B cell (primary cell): ENCODE results near the gene TUG1. TPM values are rescaled to one million over a fixed set of nuclear protein-coding genes. Genes with fewer than 3 reads are reported as not detected.

Source experiments
- ATAC-seq: fragments of 200-7000 bp; cut with Tn5 transposase; one replicate; pipeline ENCODE4 v1.10.0; 2021; ENCODE audit warnings: low read depth, mild to moderate bottlenecking, moderate number of reproducible peaks, moderate library complexity
- CTCF ChIA-PET: fragments of 350-600 bp; sonication (Branson Sonifier 250); formaldehyde crosslinking; loops from one replicate; lab custom pipeline; 2021; ENCODE audit warnings: antibody characterized with exemption, inconsistent platforms; lab: Charles Lee
- POLR2A ChIA-PET: fragments of 350-600 bp; sonication (Branson Sonifier 250); formaldehyde crosslinking; loops from one replicate; lab custom pipeline; 2021; ENCODE audit warnings: antibody characterized with exemption; lab: Charles Lee
- DNase-seq: peaks from one replicate; pipeline ENCODE4 v3.0.0; 2013
- H2AFZ ChIP-seq: 2 replicates; pipeline ENCODE4 v1.6.1; 2012; ENCODE audit warnings: mild to moderate bottlenecking, low read depth, low read length; ENCODE audit not compliant: insufficient read depth, poor library complexity, severe bottlenecking
- H3K27ac ChIP-seq, 2 donors: 1 replicate in 1 of 2; 2 replicates in 1 of 2; pipeline ENCODE4 v1.5.1; 2012 to 2013; ENCODE audit warnings: low read length in 2 of 2, mild to moderate bottlenecking in 2 of 2, moderate library complexity in 1 of 2
- H3K27me3 ChIP-seq, 4 experiments: fragments of 200-600 bp in 1 of 4; sonication (generic) in 1 of 4; replicated peaks in 1 of 4; 1 replicate in 2 of 4; 2 replicates in 2 of 4; pipeline versions ENCODE4 v1.6.1 to v1.7.0; 2013 to 2016; ENCODE audit warnings: low read length in 3 of 4, mild to moderate bottlenecking in 2 of 4, mixed read lengths in 1 of 4, moderate library complexity in 1 of 4; ENCODE audit not compliant: insufficient read depth in 4 of 4, control insufficient read depth in 3 of 4; ENCODE audit errors: control extremely low read depth in 1 of 4
- H3K36me3 ChIP-seq, 2 experiments: replicated peaks in 1 of 2; 1 replicate in 1 of 2; 2 replicates in 1 of 2; pipeline versions ENCODE4 v1.6.1 to v1.7.1; 2013; ENCODE audit warnings: low read length in 1 of 2; ENCODE audit not compliant: insufficient read depth in 2 of 2, control insufficient read depth in 1 of 2; ENCODE audit errors: control extremely low read depth in 1 of 2, extremely low read depth in 1 of 2
- H3K4me1 ChIP-seq, 2 donors: fragments of 200-600 bp in 1 of 2; sonication (generic) in 1 of 2; 1 replicate in 1 of 2; 2 replicates in 1 of 2; pipeline versions ENCODE4 v1.5.1 to v1.6.1; 2013 to 2017; ENCODE audit warnings: low read length in 2 of 2; ENCODE audit not compliant: control insufficient read depth in 2 of 2, insufficient read depth in 2 of 2
- H3K4me2 ChIP-seq: replicated peaks from 2 replicates; pipeline ENCODE3; 2012; ENCODE audit warnings: mild to moderate bottlenecking, low read depth, low read length; ENCODE audit not compliant: poor library complexity, severe bottlenecking
- H3K4me3 ChIP-seq, 5 experiments: fragments of 200-600 bp in 1 of 5; sonication (generic) in 1 of 5; 1 replicate in 3 of 5; 2 replicates in 2 of 5; pipeline versions ENCODE4 v1.5.1 to v1.7.0; 2011 to 2016; ENCODE audit warnings: low read length in 4 of 5, mild to moderate bottlenecking in 4 of 5, low read depth in 2 of 5, control low read depth in 1 of 5, moderate library complexity in 1 of 5; ENCODE audit not compliant: insufficient read depth in 1 of 5; ENCODE audit errors: control extremely low read depth in 1 of 5, extremely low read depth in 1 of 5
- H3K79me2 ChIP-seq: fragments of 200-600 bp; sonication (generic); one replicate; pipeline ENCODE4 v1.6.0; 2016; ENCODE audit warnings: low read length; ENCODE audit not compliant: control insufficient read depth, insufficient read depth
- H3K9ac ChIP-seq: fragments of 200-600 bp; sonication (generic); 2 replicates; pipeline ENCODE4 v1.6.1; 2017; ENCODE audit warnings: mild to moderate bottlenecking, low read length, moderate library complexity
- H3K9me3 ChIP-seq, 3 donors: one replicate each; pipeline versions ENCODE4 v1.6.1 to v1.7.1; 2013; ENCODE audit warnings: low read length in 2 of 3; ENCODE audit not compliant: control insufficient read depth in 2 of 3, insufficient read depth in 1 of 3; ENCODE audit errors: control extremely low read depth in 1 of 3
- H4K20me1 ChIP-seq: 2 replicates; pipeline ENCODE4 v1.6.0; 2012; ENCODE audit warnings: mild to moderate bottlenecking, low read length; ENCODE audit not compliant: insufficient read depth, control insufficient read depth, poor library complexity, severe bottlenecking
- H3K27ac Mint-ChIP-seq: one replicate; pipeline ENCODE4 v1.8.0; 2021; ENCODE audit warnings: mixed read lengths
- H3K27me3 Mint-ChIP-seq: one replicate; pipeline ENCODE4 v1.8.0; 2021; ENCODE audit warnings: mixed read lengths
- H3K4me1 Mint-ChIP-seq: one replicate; pipeline ENCODE4 v1.8.0; 2021; ENCODE audit warnings: mixed read lengths
- H3K4me3 Mint-ChIP-seq: one replicate; pipeline ENCODE4 v1.8.0; 2021; ENCODE audit warnings: mixed read lengths
- H3K9me3 Mint-ChIP-seq: one replicate; pipeline ENCODE4 v1.8.0; 2022; ENCODE audit warnings: mixed read lengths; ENCODE audit not compliant: insufficient read depth
- CTCF ChIP-seq: fragments of 200-600 bp; IDR thresholded peaks from one replicate; pipeline ENCODE4 v1.8.0; 2022; ENCODE audit warnings: antibody characterized with exemption, mild to moderate bottlenecking
- EZH2 ChIP-seq: IDR thresholded peaks from 2 replicates; pipeline ENCODE4 v1.6.1; 2012; ENCODE audit warnings: borderline replicate concordance, low read depth, mild to moderate bottlenecking, moderate library complexity, low read length; ENCODE audit not compliant: insufficient read depth, poor library complexity, severe bottlenecking
- WGBS: methylation state at CpG from one replicate; pipeline ENCODE4 v1.1.5; 2013; ENCODE audit warnings: missing lambda C conversion rate; ENCODE audit not compliant: insufficient coverage; 5-methylcytosine and 5-hydroxymethylcytosine counted together
- intact Hi-C: fragments of 100-400 bp; cut with micrococcal nuclease; formaldehyde crosslinking; loops from one replicate; pipeline ENCODE4 v1.10.0; 2022
- polyA plus RNA-seq: library from polyadenylated mRNA; depleted of rRNA; stranded (reverse); fragments of >200 nt; gene quantifications from 2 replicates; pipeline ENCODE4 v1.2.3, GENCODE V29; 2012
- total RNA-seq, 2 donors: library from RNA; stranded (reverse); fragments of 120-200 nt in 1 of 2; gene quantifications; 1 replicate in 1 of 2; 2 replicates in 1 of 2; pipeline versions ENCODE4 v1.2.3 to v1.2.4, GENCODE V29; 2013 to 2022

Gene TUG1
- total and polyA plus RNA-seq, 2 donors (not counting 1 experiment from before 2014, with no cell fraction given) = 78.9 to 110 TPM

- ChIA-PET CTCF (interaction anchor here (0.6 to 8.2 kb wide), 20 partner anchors 9 to 817 kb away, joined by 3 to 105 read pairs (median 4); partner anchors contain the start of genes MORC2, OSBP2, SLC35E4 and TUG1), POLR2A (no interaction called here)
- Mint-ChIP-seq H3K4me3 (peak overlapping the region; percentile 33), H3K9me3 (no peaks in the 10 kb centered on the region), H3K4me1 (peaks cover 12% of the 10 kb centered on the region), H3K27ac (no peak overlapping the region), H3K27me3 (peaks cover 3% of the 10 kb centered on the region)
- no peaks in the 10 kb centered on the region for H4K20me1 ChIP-seq
- ATAC-seq (peak; percentile 71), DNase-seq (peak; percentile 83)
- peaks cover 0 to 2% of the 10 kb centered on the region in 2 experiments for H3K36me3 ChIP-seq
- peaks cover 0 to 6% (median under 1%) of the 10 kb centered on the region in 4 experiments for H3K27me3 ChIP-seq
- peaks cover 23% of the 10 kb centered on the region for H3K79me2 ChIP-seq
- peaks cover 0 to 15% (median 5%) of the 10 kb centered on the region in 3 donors for H3K9me3 ChIP-seq
- TF ChIP-seq EZH2 = no peak
- peak; percentile 99 for TF ChIP-seq CTCF
- H3K4me2 ChIP-seq = peak overlapping the region; percentile 89
- intact Hi-C loops = loop anchor here (1.0 to 5.0 kb wide), 2 partner anchors 165 to 328 kb away; partner anchors contain the start of gene PES1
- H3K4me3 ChIP-seq = peak overlapping the region in 2 of 5 experiments; percentile 21 to 72
- no peak overlapping the region for H3K27ac ChIP-seq
- 0% methylated on average over 7 of the region's 9 CpGs for WGBS
- peak overlapping the region; percentile 5 for H2AFZ ChIP-seq
- H3K4me1 ChIP-seq = peaks cover 9 to 14% of the 10 kb centered on the region in 2 donors
- H3K9ac ChIP-seq = peak overlapping the region; percentile 71
Measured at GRCh38 chr22:30920407-30920806, 48.7 kb upstream of the TUG1 start.

GRCh38 chr22:30921108-30921507, 48.0 kb upstream of the TUG1 start:
- DNase-seq (no peak), ATAC-seq (no peak)
- peak overlapping the region; percentile 71 for H3K9ac ChIP-seq
- no CpG with 5 or more reads among the region's 6 CpGs for WGBS
- intact Hi-C loops = loop anchor here (5.0 kb wide), 1 partner anchor 329 kb away; the partner anchor contains the start of gene PES1
- peaks cover 0 to 11% (median 0%) of the 10 kb centered on the region in 3 donors for H3K9me3 ChIP-seq
- Mint-ChIP-seq H3K4me3 (peak overlapping the region; percentile 82), H3K27me3 (peaks cover 3% of the 10 kb centered on the region), H3K4me1 (peaks cover 12% of the 10 kb centered on the region), H3K9me3 (no peaks in the 10 kb centered on the region), H3K27ac (peak overlapping the region; percentile 82)
- no peaks in the 10 kb centered on the region for H4K20me1 ChIP-seq
- peaks cover 0 to 2% of the 10 kb centered on the region in 2 experiments for H3K36me3 ChIP-seq
- peak overlapping the region in 1 of 2 donors; percentile 87 for H3K27ac ChIP-seq
- TF ChIP-seq EZH2 (no peak), CTCF (no peak)
- peak overlapping the region in 4 of 5 experiments; percentile 52 to 72 (median 64) for H3K4me3 ChIP-seq
- H3K4me1 ChIP-seq = peaks cover 9 to 14% of the 10 kb centered on the region in 2 donors
- peaks cover 23% of the 10 kb centered on the region for H3K79me2 ChIP-seq
- ChIA-PET POLR2A (interaction anchor here (0.7 kb wide), 1 partner anchor 10 kb away, joined by 8 read pairs; no protein-coding TSS in a partner anchor), CTCF (interaction anchor here (1.3 to 8.2 kb wide), 10 partner anchors 9 to 293 kb away, joined by 3 to 105 read pairs (median 6); partner anchors contain the start of genes MORC2, SLC35E4 and TUG1)
- peak overlapping the region; percentile 94 for H2AFZ ChIP-seq
- H3K4me2 ChIP-seq = peak overlapping the region; percentile 89
- peaks cover 0 to 6% (median under 1%) of the 10 kb centered on the region in 4 experiments for H3K27me3 ChIP-seq
